CD4-positive, CD25-positive, alpha-beta regulatory T cell (primary cell): Measurements from ENCODE around the gene DUSP8. TPM values are rescaled to one million over a fixed set of nuclear protein-coding genes. Genes with fewer than 3 reads are reported as not detected.
A peak's percentile ranks its signal among the peaks of the same experiment; 100 is the strongest.

ENCODE experiments used
- ATAC-seq, 2 donors: fragments of 150-1000 bp; cut with Tn5 transposase; one replicate each; pipeline ENCODE4 v1.10.0; 2021; ENCODE audit warnings: low read depth in 2 of 2, moderate number of reproducible peaks in 2 of 2, moderate library complexity in 1 of 2
- DNase-seq, 3 donors: peaks; one replicate each; pipeline versions ENCODE4 v3.0.0 to v3.0.0-alpha.2; 2012 to 2022; ENCODE audit warnings: mixed read lengths in 1 of 3
- H3K27ac ChIP-seq: one replicate; pipeline ENCODE4 v1.7.0; 2013; ENCODE audit warnings: mild to moderate bottlenecking, low read length; ENCODE audit not compliant: insufficient read depth, poor library complexity, severe bottlenecking
- H3K27me3 ChIP-seq: one replicate; pipeline ENCODE4 v1.7.0; 2013; ENCODE audit warnings: low read length; ENCODE audit not compliant: control insufficient read depth, insufficient read depth
- H3K36me3 ChIP-seq: one replicate; pipeline ENCODE4 v1.7.0; 2013; ENCODE audit warnings: mild to moderate bottlenecking, low read length, moderate library complexity; ENCODE audit not compliant: control insufficient read depth, insufficient read depth
- H3K4me1 ChIP-seq: 2 replicates; pipeline ENCODE4 v1.7.0; 2013; ENCODE audit warnings: mild to moderate bottlenecking, low read length; ENCODE audit not compliant: insufficient read depth, control insufficient read depth, poor library complexity, severe bottlenecking
- H3K4me3 ChIP-seq: one replicate; pipeline ENCODE4 v1.7.0; 2013; ENCODE audit warnings: low read depth, mild to moderate bottlenecking, low read length, moderate library complexity
- H3K9me3 ChIP-seq, 2 experiments: 1 replicate in 1 of 2; 2 replicates in 1 of 2; pipeline ENCODE4 v1.7.0; 2013; ENCODE audit warnings: low read length in 2 of 2, mild to moderate bottlenecking in 1 of 2, moderate library complexity in 1 of 2; ENCODE audit not compliant: control insufficient read depth in 2 of 2
- H3K27ac Mint-ChIP-seq, 3 donors: one replicate each; pipeline ENCODE4 v1.8.0; 2020 to 2022; ENCODE audit warnings: mild to moderate bottlenecking in 3 of 3, mixed read lengths in 3 of 3, moderate library complexity in 2 of 3
- H3K27me3 Mint-ChIP-seq: one replicate; pipeline ENCODE4 v1.8.0; 2022; ENCODE audit warnings: mild to moderate bottlenecking, mixed read lengths
- H3K36me3 Mint-ChIP-seq: one replicate; pipeline ENCODE4 v1.8.0; 2020; ENCODE audit warnings: mixed read lengths
- H3K4me1 Mint-ChIP-seq, 4 donors: one replicate each; pipeline ENCODE4 v1.8.0; 2020 to 2022; ENCODE audit warnings: mixed read lengths in 4 of 4, mild to moderate bottlenecking in 1 of 4
- H3K4me3 Mint-ChIP-seq, 4 donors: one replicate each; pipeline ENCODE4 v1.8.0; 2020 to 2022; ENCODE audit warnings: mild to moderate bottlenecking in 4 of 4, mixed read lengths in 4 of 4, moderate library complexity in 3 of 4
- H3K9me3 Mint-ChIP-seq, 7 donors: one replicate each; pipeline ENCODE4 v1.8.0; 2020 to 2022; ENCODE audit warnings: mixed read lengths in 7 of 7, mild to moderate bottlenecking in 3 of 7, moderate library complexity in 2 of 7
- polyA plus RNA-seq, 4 donors: library from polyadenylated mRNA; unstranded; fragments of 300-500 nt; fragmentation: Illumina TruSeq; gene quantifications; one replicate each; pipeline ENCODE4 v1.2.3, GENCODE V29; 2021
- total RNA-seq: library from RNA; stranded (reverse); gene quantifications from one replicate; pipeline ENCODE4 v1.2.3, GENCODE V29; 2022

DUSP8 gene
- total and polyA plus RNA-seq, 5 donors from 2014 or later, result 0.05 to 71.7 (median 0.08) TPM

GRCh38 chr11:1559111-1559951 lies 12.7 kb downstream of the DUSP8 start:
- peaks cover 4% of the 10 kb centered on the region for H3K36me3 Mint-ChIP-seq
- no peak overlapping the region for H3K4me3 Mint-ChIP-seq
- Histone ChIP-seq H3K27me3 (no peaks in the 10 kb centered on the region), H3K4me1 (no peaks in the 10 kb centered on the region), H3K36me3 (no peaks in the 10 kb centered on the region), H3K27ac (no peak overlapping the region), H3K4me3 (no peak overlapping the region), H3K9me3 (no peaks in the 10 kb centered on the region)
- no peaks in the 10 kb centered on the region for H3K4me1 Mint-ChIP-seq
- H3K27me3 Mint-ChIP-seq, result no peaks in the 10 kb centered on the region
- H3K9me3 Mint-ChIP-seq, result no peaks in the 10 kb centered on the region
- ATAC-seq, result peak in 1 of 2 donors; percentile 23
- DNase-seq, result no peak
- no peak overlapping the region for H3K27ac Mint-ChIP-seq

- no peak overlapping the region for H3K27ac Mint-ChIP-seq
- H3K27ac ChIP-seq, result no peak overlapping the region
- H3K9me3 ChIP-seq, result no peaks in the 10 kb centered on the region
- H3K27me3 Mint-ChIP-seq, result peaks cover 3% of the 10 kb centered on the region
- H3K27me3 ChIP-seq, result no peaks in the 10 kb centered on the region
- H3K36me3 Mint-ChIP-seq, result peaks cover 4% of the 10 kb centered on the region
- no peaks in the 10 kb centered on the region for H3K4me1 ChIP-seq
- DNase-seq (no peak), ATAC-seq (no peak)
- no peaks in the 10 kb centered on the region for H3K4me1 Mint-ChIP-seq
- no peaks in the 10 kb centered on the region for H3K9me3 Mint-ChIP-seq
- no peaks in the 10 kb centered on the region for H3K36me3 ChIP-seq
- peak overlapping the region in 1 of 4 donors; percentile 47 for H3K4me3 Mint-ChIP-seq
- H3K4me3 ChIP-seq, result no peak overlapping the region
These were observed 13.3 kb downstream of the DUSP8 start for GRCh38 chr11:1558775-1559110.

GRCh38 chr11:1557904-1558774 lies 13.9 kb downstream of the DUSP8 start:
- peaks cover 4% of the 10 kb centered on the region for H3K36me3 Mint-ChIP-seq
- no peak for DNase-seq
- no peaks in the 10 kb centered on the region for H3K4me1 Mint-ChIP-seq
- Histone ChIP-seq H3K4me1 (no peaks in the 10 kb centered on the region), H3K27ac (no peak overlapping the region), H3K9me3 (no peaks in the 10 kb centered on the region), H3K36me3 (no peaks in the 10 kb centered on the region), H3K27me3 (no peaks in the 10 kb centered on the region), H3K4me3 (no peak overlapping the region)
- peaks cover 9% of the 10 kb centered on the region for H3K27me3 Mint-ChIP-seq
- H3K27ac Mint-ChIP-seq, result peak overlapping the region in 1 of 3 donors; percentile 62
- ATAC-seq, result no peak
- no peak overlapping the region for H3K4me3 Mint-ChIP-seq
- peaks cover 0 to 2% (median 0%) of the 10 kb centered on the region in 7 donors for H3K9me3 Mint-ChIP-seq

GRCh38 chr11:1557051-1557884 lies 14.8 kb downstream of the DUSP8 start:
- Histone ChIP-seq H3K27ac (no peak overlapping the region), H3K36me3 (no peaks in the 10 kb centered on the region), H3K9me3 (no peaks in the 10 kb centered on the region), H3K27me3 (no peaks in the 10 kb centered on the region), H3K4me3 (no peak overlapping the region), H3K4me1 (no peaks in the 10 kb centered on the region)
- peak overlapping the region in 1 of 3 donors; percentile 62 for H3K27ac Mint-ChIP-seq
- H3K36me3 Mint-ChIP-seq, result no peaks in the 10 kb centered on the region
- no peaks in the 10 kb centered on the region for H3K4me1 Mint-ChIP-seq
- H3K9me3 Mint-ChIP-seq, result peaks cover 0 to 2% (median 0%) of the 10 kb centered on the region in 7 donors
- H3K4me3 Mint-ChIP-seq, result no peak overlapping the region
- DNase-seq, result no peak
- H3K27me3 Mint-ChIP-seq, result peaks cover 9% of the 10 kb centered on the region
- ATAC-seq, result no peak

- peaks cover 9% of the 10 kb centered on the region for H3K27me3 Mint-ChIP-seq
- H3K4me3 ChIP-seq, result no peak overlapping the region
- H3K27me3 ChIP-seq, result no peaks in the 10 kb centered on the region
- ATAC-seq (no peak), DNase-seq (no peak)
- no peaks in the 10 kb centered on the region for H3K4me1 Mint-ChIP-seq
- H3K27ac Mint-ChIP-seq, result no peak overlapping the region
- H3K27ac ChIP-seq, result no peak overlapping the region
- H3K4me1 ChIP-seq, result no peaks in the 10 kb centered on the region
- H3K4me3 Mint-ChIP-seq, result no peak overlapping the region
- H3K9me3 ChIP-seq, result no peaks in the 10 kb centered on the region
- H3K36me3 Mint-ChIP-seq, result no peaks in the 10 kb centered on the region
- no peaks in the 10 kb centered on the region for H3K36me3 ChIP-seq
- peaks cover 0 to 2% (median 0%) of the 10 kb centered on the region in 7 donors for H3K9me3 Mint-ChIP-seq
These were observed 15.7 kb downstream of the DUSP8 start for GRCh38 chr11:1556278-1556902.

- Mint-ChIP-seq H3K36me3 (no peaks in the 10 kb centered on the region), H3K9me3 (peaks cover 0 to 2% (median 0%) of the 10 kb centered on the region in 7 donors), H3K4me1 (no peaks in the 10 kb centered on the region), H3K27ac (no peak overlapping the region), H3K4me3 (no peak overlapping the region), H3K27me3 (peaks cover 9% of the 10 kb centered on the region)
- DNase-seq (no peak), ATAC-seq (no peak)
- Histone ChIP-seq H3K36me3 (no peaks in the 10 kb centered on the region), H3K27ac (no peak overlapping the region), H3K4me1 (no peaks in the 10 kb centered on the region), H3K27me3 (no peaks in the 10 kb centered on the region), H3K4me3 (no peak overlapping the region), H3K9me3 (no peaks in the 10 kb centered on the region)
These were observed 16.3 kb downstream of the DUSP8 start for GRCh38 chr11:1555713-1556153.
